Measurements from ENCODE around the gene TMEM169. TPM values are rescaled to one million over a fixed set of nuclear protein-coding genes. Genes with fewer than 3 reads are reported as not detected.
A peak's percentile ranks its signal among the peaks of the same experiment; 100 is the strongest.

TMEM169 gene
- total RNA-seq, 1 donor from 2014 or later, result 1.4 TPM

DNA sequence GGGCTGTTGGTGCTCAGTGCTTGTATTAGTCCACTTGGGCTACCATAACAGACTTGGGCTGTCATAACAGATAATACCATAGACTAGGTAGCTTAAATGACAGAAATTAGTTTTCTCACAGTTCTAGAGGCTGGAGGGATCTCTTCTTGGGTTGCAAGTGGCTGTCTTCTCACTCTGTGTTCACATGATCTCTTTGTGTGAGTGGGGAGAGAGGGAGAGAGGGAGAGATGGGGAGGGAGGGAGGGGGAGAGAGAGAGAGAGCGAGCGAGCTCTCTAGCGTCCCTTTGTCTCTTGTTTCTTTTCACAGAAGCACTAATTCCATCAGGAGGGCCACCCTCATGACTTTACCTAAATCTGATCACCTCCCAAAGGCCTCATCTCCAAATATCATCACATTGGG is 23.0 kb downstream of the TMEM169 start:
- DNase-seq, result no peak

DNA sequence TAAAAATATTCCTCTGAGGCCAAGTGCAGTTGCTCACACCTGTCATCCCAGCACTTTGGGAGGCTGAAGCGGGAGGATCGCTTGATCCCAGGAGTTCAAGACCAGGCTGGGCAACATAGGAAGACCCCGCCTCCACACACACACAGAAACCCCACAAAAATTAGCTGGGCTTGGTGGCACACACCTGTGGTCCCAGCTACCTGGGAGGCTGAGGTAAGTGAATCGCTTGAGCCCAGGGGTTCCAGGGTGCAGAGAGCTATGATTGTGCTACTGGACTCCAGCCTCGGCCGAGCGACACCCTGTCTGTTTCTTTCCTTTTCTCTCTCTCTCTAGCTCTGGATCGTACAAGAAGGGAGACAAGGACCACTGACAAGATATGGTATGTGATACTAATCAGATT is 25.6 kb downstream of the TMEM169 start:
- no peak for DNase-seq

DNA sequence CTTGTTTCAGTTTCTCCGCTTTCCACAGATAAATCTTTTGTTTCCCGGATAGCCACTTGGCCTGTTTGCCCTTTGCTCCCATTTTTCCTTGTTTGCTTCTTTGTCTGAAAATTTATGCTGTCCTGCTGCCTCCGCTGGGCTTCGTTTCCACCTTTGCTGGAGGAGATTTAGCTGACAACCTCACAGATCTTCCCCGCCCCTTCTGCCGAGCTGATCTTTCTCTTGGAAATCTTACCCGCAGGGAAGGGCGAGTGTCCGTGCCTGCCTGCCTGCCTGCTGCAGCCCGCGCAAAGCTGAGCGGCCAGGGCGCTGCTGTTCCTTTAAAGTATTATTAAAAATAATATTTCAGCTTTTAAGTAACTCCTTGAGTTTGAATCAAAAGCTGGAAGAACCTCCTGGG is 26.0 kb downstream of the TMEM169 start:
- DNase-seq, result peak; percentile 31

GRCh38 chr2:216108310-216108966 is 26.7 kb downstream of the TMEM169 start:
- DNase-seq, result peak; percentile 61

- DNase-seq, result peak; percentile 99
Observed at GRCh38 chr2:216108967-216109921, 27.5 kb downstream of the TMEM169 start, which contains the start of gene XRCC5. Gene XRCC5 (plus strand): TSS chr2:216109348. CDS start chr2:216109437, 89 bp downstream.

GRCh38 chr2:216109962-216110614 is 28.4 kb downstream of the TMEM169 start:
- peak; percentile 34 for DNase-seq

GRCh38 chr2:216110620-216111019 is 28.9 kb downstream of the TMEM169 start:
- no peak for DNase-seq

DNA sequence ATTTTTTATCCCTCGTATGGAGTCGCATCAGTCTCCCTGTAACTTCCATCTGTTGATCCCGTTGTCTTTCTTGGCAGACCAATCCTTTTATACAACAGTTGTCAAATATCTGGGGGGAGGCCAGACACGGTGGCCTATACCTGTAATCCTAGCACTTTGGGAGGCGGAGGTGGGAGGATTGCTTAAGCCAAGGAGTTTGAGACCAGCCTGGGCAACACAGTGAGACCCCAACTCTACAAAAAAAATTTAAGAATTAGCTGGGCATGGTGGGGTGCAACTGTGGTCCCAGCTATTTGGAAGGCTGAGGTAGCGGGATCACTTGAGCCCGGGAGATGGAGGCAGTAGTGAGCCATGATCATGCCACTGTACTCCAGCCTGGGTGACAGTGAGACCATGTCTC is 29.4 kb downstream of the TMEM169 start:
- DNase-seq, result no peak

DNA sequence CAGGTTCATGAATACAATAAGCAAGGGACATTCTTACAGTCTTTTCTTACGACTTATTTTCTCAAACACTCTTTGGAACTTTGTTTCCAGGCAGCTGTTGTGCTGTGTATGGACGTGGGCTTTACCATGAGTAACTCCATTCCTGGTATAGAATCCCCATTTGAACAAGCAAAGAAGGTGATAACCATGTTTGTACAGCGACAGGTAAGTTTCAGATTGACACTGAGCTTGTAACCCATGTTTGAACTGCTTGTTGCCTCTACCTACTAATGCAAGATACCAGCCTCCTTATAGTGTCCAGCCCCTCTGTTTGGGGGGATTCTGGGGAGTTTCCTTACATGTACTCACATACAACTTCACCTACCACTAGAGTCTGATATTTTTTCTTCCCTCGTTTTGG is 31.2 kb downstream of the TMEM169 start:
- no peak for DNase-seq

DNA sequence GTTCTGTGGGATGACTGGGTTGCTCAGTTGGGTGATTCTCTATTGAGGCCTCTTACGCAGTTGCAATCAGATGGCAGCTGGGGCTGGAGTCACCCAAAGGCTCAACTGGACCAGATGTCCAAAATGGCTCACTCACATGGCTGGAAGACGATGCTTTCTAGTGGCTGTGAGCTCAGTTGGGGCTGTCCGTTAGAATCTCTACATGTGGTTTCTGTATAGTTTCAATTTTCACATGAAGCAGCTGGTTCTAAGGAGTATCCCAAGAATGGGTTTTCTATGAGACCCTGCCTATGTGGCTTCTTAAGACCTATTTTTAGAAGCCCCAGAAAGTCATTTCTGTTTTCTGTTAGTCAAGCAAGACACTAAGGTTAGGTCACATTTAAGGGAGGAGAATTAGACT is 31.9 kb downstream of the TMEM169 start:
- no peak for DNase-seq

DNA sequence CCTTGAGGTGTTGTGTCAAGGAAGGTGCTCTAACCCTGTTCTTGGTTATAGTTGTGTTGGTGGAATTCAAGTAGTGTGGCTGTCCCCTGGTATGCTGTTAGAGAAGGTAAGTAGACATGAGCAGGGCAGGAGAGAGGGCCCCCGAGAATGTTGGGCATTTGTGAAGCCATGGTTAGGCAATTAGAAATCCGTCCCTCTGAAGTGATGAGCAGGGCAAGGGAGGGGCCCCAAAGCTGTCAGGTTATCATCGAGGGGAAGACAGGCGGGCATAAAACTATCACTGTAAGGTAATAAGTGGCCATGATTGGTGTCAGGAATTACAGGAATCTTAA is 32.6 kb downstream of the TMEM169 start:
- no peak for DNase-seq

DNA sequence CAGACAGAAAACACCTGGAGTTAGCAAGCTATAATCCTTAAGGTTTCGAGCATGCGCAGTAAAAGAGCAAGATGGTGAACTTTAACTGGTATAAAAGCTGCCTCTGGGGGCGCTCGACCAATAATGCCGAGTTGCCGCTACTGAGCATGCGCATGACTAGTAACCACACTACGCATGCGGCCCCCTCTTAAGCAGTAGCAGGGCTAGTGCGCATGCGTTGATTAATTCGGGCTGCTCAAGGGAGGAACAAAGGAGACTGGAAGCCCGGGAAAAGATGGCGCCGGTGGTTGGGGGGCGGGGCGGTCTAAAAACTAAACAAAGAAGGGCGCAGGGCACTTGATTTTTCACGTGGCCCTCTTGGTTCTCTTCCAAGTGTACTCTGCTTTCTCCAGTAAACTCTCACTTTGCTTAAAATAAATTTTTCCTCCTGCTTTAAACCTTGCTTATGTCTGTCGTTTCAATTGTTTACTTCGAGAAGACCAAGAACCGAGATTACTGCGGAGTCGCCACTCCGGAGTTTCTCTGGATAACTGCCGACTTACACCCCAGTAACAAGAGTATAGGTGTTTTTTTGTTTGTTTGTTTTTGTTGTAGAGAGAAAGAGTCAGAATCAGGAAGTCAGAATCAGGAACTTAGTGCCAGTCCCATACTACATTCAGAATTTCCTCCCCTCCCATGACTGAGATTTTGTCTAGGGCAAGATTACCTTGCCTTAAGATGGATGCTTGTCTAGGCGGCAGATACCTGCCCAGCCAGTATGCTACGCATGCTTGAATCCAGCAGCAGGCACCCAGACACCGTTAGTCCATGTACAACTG is 33.2 kb downstream of the TMEM169 start:
- DNase-seq, result peak; percentile 100

GRCh38 chr2:216116418-216116817 is 34.7 kb downstream of the TMEM169 start:
- no peak for DNase-seq

- DNase-seq, result no peak
Observed at GRCh38 chr2:216117561-216118340, 36.0 kb downstream of the TMEM169 start.

DNA sequence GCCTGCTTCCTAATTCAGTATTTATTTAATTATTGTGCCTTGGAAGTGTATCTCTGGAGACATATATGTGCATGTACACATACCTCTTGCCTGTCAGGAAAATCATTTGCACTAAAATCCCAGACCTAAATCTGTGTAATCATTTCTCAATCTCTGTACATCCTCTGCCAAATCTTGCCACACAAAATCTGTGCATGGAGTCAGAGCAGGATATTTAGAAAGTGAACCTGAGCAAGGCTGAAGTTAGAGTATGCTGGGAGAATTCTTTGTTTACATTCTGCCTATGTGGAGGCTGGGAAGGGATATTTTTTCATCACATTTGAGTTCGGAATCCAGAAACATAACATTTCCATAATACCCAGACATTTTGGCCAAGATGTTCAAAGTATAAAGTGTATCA is 36.8 kb downstream of the TMEM169 start:
- no peak for DNase-seq

DNA sequence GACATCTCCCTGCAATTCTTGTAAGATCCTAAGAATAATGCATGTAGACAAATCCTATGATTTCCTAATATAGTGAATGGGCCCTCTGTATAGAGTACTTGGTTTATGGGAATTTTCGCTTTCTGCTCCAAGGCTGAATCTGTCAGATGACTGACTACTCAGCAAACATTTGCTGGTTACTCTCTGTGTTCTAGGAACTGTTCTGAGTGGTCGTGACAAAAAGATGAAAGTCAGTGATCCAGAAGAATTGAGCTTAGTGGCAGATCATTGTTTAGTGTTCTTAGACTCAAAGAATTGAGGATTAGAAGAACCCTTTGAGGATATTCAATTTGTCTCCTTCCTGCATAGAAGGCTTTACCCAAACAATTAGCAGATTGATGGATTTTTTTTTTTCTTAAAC is 37.4 kb downstream of the TMEM169 start:
- no peak for DNase-seq

GRCh38 chr2:216119986-216120385 is 38.3 kb downstream of the TMEM169 start:
- no peak for DNase-seq

DNA sequence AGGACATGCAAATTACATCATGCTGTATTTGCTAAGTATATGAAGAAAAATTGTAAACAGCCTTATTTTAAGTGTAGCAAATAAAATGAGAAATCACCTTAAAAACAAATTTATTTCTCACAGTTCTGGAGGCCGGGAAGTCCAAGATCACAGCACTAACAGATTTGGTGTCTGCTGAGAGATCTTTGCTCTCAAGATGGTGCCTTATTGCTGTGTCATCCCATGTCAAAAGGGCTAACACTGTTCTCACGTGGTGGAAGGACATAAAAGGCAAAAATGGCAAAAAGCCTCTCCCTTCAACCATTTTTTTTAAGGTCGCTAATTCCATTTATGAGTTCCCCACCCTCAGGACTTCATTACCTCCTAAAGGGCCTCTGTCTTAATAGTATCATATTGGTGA is 39.5 kb downstream of the TMEM169 start:
- DNase-seq, result no peak

- no peak for DNase-seq
Observed at GRCh38 chr2:216126943-216127342, 45.2 kb downstream of the TMEM169 start.

- peak; percentile 24 for DNase-seq
Observed at GRCh38 chr2:216130346-216130971, 48.7 kb downstream of the TMEM169 start.
